ENCODE results near the gene EML4.
"Not testable (repeated sequence)": the region's sequence is repeated elsewhere in the genome, so short reads cannot be mapped to it uniquely, and the experiment has no call there.

The EML4 gene

DNA sequence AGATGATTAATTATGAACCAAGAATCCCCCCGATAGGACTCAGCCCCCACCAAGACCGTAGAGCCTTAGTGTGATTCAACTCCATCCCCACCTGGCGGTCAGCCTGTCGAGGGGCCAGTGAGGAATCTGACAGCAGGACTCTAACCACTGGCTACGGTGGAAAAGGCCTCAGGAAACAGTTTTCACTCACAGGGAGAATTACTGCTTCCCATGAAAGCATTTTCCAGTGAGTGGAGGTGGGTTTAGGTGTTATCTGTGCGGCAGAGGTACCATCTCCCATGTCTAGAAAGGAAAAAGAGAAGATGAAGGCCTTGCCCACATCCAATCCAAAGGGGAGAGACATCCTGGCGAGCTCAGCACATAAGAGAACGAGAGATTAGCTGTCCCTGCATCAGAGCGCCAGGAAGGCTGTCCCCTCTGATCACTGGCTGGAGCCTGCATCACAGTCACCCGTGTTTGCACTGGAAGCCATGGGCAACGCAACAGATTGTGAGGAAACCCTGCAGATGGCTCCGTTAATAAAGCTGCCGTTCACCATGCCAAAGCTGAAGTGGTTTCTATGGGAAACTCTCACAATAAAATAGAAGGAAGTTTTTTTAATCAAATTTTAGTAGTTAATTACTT is 169.5 kb downstream of the EML4 start:
- no peak for DNase-seq

DNA sequence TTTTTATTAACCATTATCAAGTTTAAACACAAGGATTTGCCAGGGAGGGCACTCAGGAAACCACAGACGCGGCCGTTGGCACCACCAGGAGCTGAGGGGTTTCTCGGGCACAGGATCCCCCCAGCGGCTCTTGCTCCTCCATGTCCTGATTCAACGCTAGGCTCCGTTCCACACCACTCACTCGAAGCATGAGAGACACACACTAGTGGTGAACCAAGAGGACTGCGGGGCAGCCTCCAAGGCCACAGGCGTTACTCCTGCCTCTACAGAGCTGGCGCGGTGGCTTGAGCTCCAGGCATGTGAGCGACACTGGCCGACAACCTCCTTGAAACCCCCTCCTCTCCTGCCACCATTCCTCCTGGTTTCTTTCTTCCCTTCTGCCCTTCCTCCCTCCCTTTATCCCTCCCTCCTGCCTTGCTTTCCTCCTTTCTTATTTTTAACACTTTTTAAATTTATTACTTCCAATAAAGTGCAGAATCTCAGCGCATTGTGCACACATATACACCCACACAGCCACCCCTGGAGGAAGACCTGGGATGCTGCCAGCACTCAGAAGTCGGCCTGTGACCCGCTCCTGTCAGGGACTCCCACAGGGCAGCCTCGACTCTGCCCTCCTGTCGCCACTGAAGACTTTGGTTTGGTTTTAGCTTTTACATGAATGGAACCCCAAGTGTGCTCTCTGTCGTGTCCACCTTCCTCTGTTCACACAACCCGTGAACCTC is 170.2 kb downstream of the EML4 start:
- no peak for DNase-seq

DNA sequence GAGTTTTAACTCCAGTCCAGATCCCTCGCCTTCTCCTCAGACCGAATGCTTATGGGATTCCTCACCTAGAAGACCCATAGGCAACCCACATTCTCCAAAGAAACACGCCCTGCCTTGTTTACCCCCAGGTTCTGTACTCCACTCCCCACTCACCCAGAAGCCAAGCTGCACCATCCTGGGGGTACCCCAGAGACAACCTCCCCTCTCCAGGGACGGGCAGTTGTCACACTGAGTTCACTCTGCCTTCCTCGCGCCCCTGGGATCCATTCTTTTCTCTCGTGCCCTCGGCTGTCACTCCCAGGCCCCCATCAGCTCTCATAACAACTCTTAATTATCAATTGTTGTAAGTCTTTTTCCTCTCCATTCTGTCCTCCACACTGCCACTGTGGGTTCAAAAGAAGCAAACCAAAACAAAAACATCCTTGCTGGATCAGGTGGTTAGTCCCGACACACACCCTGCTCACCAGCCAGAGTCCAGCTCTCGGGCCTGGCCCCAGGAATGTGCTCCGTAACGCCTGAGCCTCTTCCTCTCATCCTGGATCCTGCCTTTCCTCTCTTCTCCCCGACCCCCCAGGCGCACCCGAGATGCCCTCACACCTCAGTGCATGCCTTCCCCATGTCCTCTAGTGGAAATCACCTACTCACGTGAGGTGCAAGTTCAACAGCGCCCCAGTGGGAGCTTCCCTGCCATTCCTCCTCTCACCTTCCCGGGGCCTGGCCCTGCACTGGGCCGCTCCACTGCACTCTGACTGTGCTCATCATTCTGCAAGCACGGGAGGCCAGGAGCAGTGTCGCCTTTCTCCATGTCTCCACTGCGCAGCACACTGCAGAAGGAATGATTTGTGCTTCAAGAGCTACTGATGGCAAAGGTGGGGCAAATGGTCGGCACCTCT is 171.1 kb downstream of the EML4 start:
- DNase-seq = no peak

DNA sequence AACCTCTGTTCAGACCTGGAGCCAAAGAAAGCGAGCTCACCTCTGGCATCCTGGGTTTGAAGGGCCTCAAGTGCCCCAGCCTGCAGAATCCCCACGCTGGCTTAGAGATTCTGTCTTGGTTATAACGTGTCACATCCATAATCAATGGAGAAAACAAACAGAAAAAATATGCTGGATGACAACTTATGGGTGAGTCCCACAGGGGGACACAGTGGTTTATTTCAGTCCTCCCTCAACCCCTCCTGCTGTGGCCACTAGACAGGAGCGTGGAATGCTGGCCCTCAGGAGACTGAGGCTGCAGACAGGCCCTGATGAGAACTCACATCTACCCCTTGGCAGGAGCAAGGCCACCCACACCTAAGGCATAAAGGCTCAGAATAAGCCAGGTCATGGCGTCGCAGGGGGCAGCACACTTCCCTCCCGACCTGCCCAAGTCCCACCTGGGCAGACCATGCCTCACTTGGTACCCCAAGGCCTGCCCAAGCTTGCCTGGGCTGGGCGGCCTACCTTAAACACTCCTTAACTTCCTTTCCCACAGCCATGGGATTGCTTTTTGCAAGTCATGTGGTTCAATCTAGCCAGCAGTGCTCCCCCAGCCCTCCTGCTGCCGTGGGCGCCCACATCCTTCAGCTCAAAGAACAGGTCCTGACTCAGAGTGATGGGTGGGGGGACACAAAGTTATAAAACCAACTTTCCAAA is 171.9 kb downstream of the EML4 start:
- DNase-seq = no peak

DNA sequence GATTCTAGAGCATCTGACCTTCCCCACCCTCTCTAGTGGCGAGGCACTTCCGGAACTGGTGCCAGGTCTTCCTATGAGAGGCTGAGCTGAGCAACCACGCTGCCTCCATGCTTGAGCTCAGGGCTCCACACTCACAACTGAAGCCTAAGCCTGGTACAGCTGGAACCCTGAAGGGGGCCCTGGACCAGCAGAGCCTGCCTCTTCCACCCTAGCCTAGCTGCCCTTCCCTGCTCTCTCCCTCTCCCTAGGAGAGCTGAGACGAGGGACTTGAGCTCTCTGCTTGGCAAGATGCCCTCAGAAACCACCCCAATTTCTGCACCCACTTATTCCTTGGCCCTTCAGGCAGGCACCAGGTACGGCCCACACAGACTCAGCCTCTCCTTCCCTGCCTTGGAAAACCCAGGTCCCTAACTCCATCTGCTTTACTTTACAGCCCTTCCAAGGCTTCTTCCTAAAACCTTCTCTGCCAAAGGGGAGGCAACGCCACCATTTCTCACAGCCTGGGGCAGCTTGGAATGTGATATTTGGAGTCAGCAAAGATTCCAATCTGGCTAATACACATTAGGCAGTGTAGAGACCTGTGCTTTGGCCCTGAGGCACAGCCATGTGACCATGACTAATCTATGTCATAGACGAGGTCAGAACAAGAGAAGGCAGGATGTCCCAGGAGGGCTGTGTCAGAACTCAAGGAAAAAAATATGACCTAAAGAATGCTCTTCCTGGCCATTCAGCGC is 173.1 kb downstream of the EML4 start:
- peak; percentile 92 for DNase-seq

DNA sequence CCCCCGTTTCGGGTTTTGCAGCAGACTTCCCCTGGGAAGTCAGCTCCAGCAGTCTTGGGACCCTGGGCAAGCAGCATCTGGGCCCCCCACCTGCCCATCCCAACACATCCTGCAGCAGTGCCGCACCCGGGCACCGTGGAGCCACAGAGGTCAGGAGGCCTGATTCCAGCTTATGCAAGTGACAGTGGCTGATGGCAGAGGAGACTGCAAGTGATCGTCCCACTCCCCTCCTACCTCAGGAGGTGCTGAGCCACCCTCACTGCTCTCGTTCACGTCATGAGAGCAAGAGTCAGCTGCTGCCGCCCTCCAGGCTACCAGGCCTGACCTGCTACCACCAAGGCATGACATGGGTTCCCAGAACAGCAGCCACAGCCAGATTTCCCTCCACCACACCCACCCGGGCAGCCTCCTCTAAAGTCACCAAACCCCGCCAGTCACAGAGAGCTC is 173.7 kb downstream of the EML4 start:
- no peak for DNase-seq

DNA sequence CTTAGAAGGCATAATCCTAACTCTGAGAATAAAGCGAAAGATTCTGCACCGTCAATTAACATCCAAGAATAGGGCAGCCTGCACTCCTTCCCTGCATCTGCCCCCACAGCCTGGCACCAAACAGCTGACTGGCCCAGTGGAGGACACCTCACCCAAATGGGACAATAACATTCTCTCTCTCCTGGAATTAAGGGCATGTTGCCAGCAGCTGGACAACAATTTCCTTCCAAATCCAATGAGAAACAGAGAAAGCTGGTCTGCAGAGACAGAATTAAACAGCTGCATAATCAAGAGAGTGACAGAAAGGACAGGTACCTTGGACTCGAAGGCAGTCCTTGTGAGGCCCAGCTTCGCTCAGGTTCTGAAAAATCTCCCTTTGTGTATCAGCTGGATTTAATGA is 176.8 kb downstream of the EML4 start:
- DNase-seq = no peak

DNA sequence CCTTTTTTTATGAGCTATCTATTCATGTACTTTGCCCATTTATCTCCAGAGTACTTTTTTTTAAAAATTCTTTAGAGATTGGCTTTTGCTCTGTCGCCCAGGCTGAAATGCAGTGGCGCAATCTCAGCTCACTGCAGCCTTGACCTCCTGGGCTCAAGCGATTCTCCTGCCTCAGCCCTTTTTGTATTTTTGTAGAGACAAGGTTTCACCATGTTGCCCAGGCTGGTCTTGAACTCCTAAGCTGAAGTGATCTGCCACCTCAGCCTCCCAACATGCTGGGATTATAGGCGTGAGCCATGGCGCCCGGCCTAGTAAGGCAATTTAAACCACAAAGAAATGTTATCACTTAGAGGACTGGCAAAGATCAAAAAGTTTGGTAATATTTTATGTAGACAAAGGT is 177.7 kb downstream of the EML4 start:
- DNase-seq = not testable (repeated sequence)

DNA sequence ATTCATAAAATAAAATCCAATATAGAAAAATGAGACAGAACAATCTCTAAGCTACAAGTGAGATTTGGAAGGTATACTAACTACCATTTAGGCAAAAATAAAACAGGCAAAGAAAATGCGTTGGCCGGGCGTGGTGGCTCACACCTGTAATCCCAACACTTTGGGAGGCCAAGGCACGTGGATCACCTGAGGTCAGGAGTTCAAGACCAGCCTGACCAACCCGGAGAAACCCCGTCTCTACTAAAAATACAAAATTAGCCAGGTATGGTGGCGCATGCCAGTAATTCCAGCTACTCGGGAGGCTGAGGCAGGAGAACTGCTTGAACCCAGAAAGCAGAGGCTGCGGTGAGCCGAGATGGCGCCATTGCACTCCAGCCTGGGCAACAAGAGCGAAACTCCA is 178.4 kb downstream of the EML4 start:
- not testable (repeated sequence) for DNase-seq

DNA sequence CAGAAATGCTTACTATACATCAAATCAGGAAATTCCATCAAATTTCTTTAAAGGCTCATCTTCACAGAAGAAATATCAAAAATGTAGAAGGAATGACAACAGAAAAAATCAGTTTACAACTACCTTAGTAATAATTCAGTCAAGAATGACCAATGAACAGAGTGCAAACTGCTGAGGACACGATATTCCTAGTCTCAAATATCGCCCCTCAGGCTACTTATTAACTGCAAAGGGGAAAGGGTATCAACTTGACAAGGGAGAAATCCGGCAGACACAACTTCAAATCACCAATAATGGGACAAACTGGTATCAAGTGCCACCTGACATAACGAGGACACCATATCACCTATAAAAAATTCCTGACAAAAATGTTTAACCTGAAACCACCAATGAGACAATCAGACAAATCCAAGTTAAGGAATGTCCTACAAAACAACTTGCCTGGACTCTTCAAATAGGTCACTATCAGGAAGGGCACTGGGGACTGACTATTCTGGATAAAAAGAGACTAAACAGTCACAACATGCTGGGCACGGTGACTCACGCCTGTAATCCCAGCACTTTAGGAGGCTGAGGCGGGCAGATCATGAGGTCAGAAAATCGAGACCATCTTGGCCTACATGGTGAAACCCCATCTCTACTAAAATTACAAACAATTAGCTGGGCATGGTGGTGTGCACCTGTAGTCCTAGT is 179.1 kb downstream of the EML4 start:
- DNase-seq = no peak

DNA sequence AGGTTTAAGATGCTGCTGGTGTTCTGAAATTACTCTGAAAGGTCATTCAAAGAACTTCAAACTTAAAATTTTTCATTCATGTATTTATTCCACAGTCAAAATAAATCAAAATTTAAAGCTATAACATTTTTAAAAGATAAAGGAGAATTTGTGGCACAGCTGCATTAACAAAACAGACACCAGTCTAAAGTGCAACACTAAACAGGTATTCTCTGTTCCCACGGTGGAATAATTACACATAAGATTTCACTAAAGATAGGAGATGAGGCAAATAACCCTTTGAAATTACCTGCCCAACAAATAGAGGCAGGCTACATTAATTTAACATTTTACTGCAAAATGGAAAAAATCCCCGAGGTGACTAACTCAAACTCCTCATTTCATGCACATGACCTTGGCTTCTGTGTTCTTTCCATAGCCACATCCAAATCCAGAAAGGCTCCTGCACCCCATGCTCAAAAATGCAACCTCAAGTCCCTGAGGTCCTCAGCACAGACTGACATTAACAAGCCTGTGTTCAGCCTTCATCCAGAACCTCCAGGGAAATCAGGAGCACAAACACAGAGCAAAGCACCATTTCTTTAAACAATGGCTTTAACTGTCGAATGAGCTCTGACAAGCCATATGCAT is 181.4 kb downstream of the EML4 start:
- DNase-seq = no peak

DNA sequence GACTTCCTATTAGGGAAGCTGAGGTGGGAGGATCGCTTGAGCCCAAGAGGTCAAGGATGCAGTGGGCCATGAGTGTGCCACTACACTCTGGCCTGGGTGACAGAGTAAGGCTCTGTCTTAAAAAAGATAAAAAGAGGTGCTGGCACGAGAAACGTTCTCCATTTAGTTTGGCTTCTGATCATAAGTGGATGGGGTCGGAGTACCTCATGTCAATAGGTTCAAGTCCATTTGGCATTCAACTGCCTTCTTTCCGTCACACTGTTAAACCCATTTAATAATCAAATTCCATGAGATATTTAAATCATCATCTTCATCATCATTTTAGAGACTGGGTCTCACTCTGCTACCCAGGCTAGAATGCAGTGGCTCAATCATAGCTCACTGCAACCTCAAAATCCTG is 182.7 kb downstream of the EML4 start:
- DNase-seq = no peak

DNA sequence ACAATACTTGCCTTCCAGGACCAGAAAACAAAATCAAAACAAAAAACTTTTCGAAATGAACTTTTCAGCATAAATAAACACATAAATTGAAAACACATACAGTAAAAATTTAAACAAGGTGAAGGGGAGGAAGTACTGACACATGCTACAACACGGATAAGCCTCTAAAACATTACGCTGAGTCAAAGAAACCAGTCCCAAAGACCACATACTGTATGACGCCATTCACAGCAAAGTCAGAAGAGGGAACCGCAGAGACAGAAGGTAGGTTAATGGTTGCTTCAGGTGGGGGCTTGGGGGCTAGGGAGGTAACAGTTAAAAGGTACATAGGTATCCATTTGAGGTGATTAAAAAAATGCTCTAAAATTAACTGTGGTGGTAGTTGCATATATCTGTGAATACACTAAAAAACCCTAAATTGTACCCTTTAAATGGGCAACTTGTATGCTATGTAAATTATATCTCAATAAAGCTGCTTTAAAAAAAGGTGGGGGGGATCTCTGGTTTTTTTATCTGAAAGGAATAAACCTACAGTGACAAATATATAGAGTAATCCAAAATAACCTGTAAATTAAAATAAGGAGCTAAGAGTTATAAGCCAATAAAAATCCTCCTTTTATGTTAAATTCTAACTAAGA is 184.8 kb downstream of the EML4 start:
- no peak for DNase-seq

DNA sequence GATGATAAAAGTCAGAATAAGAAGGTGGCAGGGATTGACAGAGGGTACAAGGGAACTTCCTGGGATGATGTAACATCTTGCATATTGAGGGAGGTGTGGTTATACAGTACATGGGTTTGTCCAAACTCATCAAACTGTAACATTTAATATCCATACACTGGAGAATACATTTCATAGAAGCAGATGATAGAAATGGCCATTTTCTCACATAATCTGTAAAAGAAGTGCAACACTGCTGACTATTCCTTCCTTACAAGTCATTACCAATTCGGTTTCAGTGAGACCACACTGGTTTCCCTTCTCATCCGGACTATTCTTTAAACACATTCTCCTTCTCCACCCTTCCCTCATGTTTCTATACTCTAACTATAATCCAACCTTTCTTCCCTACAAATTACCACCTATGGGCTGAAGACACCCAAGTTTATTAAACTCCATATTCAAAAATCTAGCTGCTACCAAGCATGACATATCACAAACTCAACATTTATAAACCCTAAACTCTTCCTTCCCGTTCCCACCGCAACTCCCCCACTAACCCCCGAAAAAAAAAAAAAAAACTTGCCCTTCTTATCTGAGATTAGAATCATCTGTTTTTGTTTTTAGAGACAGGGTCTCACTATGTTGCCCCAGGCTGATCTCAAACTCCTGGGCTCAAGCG is 190.3 kb downstream of the EML4 start:
- DNase-seq = peak; percentile 37

DNA sequence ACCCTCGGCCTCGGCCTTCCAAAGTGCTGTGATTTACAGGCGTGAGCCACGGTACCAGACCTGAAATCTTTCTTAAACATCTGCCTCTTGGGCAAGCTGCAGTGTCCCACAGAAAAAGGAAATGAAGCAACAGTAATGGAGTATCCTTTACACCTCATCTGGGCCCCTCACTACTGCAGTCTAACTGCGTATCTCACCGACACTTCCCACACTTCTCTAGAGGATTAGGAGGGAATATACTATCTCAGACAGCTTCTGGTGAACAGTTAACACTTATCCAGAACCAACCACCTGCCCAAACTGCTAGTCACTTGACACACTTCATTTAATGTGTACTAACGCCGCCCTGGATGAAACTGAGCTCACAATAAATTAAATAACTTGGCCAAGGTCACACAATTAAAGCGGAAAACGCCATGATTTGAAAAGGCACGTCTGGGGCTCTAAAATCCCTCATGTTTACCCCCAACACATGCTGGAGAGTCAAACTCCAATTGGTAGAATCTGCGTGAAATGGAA is 190.9 kb downstream of the EML4 start:
- DNase-seq = no peak

DNA sequence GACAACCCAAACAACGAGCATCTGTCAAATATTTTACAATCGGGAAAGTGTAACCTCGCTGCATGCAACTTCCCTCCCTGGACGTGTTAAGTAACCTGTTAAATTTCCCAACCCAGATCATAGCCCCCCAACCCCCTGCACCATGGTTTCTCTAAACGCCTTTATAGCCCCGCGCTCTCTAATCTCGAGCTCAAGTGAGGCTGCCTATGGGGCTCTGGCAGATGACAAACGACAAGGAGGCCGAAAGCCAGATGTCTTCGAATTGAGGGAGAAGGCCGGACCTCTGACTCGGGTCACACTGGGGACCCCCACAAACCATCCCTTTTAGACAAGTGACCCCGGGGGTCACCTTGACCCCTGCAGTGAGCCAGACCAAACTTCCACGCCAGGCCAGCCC is 191.3 kb downstream of the EML4 start:
- DNase-seq = no peak

DNA sequence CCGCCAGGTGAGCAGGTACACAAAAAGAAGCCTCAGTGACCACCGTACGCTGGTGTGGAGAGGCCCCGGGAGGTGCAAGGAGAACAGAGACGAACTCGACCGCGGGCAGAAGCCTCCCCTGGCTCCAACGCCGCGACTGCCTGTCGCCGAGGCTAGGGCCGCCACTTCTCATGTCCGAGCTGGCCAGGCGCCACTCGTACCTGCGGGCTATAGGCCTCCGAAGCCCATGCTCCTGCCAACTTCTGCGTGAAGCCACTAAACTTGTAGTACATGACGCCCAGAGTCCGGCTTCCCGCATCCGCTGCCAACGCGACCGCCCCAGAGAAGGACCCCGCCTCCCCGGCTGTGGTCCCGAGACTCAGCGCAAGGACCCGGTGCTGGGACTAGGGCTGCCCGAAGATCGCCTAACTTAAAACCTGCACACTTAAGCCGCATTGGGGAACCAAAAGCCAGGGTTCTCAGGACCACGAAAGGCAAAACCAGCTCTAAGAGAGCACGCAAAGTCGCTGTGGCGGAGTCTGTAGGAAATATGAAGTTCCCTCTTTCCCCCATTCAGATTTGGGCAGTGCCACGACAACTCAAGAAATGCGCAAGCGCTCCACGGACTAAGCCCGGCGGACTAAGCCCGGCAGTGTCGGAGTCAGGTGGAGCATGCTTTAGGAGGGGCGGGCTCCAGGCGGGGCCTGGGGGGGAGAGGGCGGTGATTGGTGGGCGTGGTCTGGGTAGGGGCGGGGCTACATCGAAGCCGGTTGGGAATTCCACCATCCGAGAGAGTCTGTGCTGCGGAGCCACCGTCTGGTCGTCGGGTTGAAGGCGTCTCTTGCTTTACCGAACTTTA is 192.0 kb downstream of the EML4 start, which contains the start of gene COX7A2L:
Gene COX7A2L (minus strand): TSS at position 328 of the 838 bp plus-strand sequence. CDS start 56 bp downstream, at position 272.
- DNase-seq = peak; percentile 98

DNA sequence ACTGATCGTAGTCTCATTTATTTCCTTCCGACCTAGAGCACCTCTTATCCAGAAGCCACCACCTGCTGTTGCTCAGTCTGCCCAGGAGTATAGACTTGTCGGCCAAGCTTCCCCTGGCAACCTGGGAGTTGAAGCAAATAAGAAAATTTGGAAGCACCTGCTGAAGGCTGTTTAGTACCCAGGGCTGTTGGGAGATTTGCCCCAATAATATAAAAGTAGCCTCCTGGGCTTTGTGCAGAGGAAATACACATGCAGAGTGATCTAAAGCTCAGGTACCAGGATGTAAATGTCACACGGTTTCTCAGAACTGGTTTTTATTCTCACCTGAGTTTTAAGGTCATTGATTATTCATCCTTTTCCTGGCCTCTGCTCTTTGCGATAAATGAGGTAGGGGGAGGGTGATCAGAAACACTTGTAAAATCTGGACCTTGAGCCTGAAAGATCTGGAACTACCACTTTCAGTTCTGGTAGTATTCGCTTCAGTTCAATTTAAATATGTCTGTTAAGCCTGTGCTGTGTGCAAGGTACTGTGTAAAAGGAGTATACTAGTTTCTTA is 192.7 kb downstream of the EML4 start:
- DNase-seq = no peak

Data from fibroblast of upper back skin (primary cell).